HG03571 (cell line): ENCODE results near the gene SCFD2.

Experiments used
- ATAC-seq: cut with Tn5 transposase; IDR thresholded peaks from one replicate; pipeline ENCODE4 v1.9.1; 2021; ENCODE audit not compliant: unreplicated experiment

The SCFD2 gene

DNA sequence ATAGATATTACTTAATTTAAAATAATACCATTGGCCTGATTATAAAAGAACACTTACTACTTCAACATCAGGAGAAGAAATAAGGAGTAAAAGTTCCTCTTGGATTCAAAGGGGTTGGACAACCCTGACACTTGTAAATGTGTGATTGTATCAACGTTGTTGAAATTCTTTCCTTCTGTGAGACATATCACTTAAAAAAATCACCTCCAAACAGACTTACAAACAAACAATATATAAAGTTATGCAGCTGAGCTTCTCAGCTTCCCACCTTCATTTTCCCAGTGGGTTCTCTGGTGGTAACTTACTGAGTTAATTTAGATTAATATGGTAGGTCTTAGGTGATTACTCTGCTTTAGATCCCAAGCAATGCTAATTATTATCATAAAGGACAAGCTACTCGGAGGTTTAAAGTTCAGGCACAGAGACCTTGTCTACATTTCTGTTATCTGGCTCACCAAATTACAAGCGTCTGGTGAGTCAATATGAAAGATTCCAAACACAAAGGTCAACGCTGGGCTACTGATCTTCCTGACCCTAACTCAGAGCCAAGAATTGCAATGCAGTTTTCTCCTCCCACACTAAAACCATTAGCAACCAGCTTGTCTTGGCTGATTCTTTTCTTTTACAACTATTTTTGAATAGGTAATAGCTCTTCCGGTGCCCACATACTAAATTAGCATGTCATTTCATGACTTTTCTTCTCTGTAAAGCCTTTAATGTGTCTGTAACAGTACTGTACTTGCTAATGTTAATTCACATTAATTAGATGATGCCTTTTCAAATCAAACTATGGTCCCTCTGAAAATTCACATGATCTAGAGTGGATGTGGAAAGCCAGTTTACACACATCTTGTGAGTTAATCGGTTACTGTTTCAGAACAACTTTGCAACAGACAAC is 346.1 kb downstream of the SCFD2 start:
- no peak for ATAC-seq

- ATAC-seq: no peak
These were observed 347.4 kb downstream of the SCFD2 start for GRCh38 chr4:53018471-53018870.

- ATAC-seq: no peak
These were observed 349.6 kb downstream of the SCFD2 start for GRCh38 chr4:53016099-53016820.

GRCh38 chr4:53015681-53016080 is 350.2 kb downstream of the SCFD2 start:
- no peak for ATAC-seq

DNA sequence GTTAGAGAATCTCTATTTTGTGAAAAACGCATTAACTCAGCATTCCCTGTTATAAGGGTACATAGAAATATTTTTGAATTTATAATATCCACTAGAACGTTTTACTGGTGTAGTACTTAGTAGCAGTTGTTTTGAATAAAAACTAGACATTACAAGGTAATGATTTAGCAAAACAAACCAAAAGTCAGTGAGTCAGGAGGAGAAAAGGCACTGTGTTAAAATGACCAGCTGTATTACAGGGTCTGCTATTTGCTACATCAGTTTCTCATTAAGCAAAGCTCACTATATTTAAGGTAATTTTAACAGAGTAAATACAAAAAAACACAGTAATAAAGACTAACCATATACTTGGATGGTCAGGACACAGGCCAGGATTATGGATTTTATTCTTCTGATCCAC is 351.0 kb downstream of the SCFD2 start:
- ATAC-seq: no peak

DNA sequence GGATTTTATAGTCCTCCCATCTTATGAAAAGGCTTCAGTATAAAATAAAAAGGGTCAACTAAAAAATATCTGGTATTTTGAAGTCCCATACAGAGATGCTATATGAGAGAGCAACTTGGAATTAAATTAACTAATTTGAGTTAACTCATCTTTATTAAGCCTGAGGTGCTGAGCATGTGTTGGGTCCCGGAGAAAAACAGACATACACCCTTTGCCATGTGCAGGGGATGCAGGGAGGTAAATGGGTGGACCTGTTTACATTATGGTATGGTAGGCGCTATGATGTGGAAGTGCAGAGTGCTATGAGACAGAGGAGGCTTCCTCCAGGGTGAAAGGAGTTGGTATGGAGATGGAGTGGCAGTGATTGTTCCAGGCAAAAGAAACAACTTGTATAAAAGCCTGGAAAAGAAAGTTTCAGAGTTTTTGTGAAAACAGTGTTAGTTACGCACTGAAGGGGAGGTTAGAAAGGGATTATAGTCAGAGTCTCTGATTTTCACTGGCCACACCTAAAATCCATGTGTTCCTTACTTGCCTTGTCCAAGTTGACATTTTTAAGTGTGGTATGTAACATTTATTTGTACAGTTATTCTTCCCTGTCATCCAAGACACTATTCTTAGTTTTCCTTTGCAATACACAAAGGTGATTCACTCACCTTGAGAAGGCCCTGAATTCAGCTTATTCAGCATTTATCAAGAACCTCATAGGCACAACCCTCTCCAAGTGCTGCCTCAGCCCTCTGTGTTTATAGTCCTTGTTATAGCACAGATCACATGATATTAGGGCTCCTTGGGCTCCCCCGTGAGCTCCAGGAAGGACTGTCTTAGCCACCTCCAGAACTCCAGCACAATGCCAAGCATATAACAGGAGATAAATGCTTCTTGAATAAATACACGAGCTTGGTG is 351.7 kb downstream of the SCFD2 start:
- ATAC-seq: no peak

GRCh38 chr4:53012738-53013137 is 353.1 kb downstream of the SCFD2 start:
- ATAC-seq: peak; percentile 66

- ATAC-seq: no peak
These were observed 354.5 kb downstream of the SCFD2 start for GRCh38 chr4:53011259-53011905.

- ATAC-seq: no peak
These were observed 355.5 kb downstream of the SCFD2 start for GRCh38 chr4:53010318-53010717.

GRCh38 chr4:53009824-53010223 is 356.0 kb downstream of the SCFD2 start:
- ATAC-seq: no peak

- ATAC-seq: no peak
These were observed 358.8 kb downstream of the SCFD2 start for GRCh38 chr4:53007024-53007423.

- no peak for ATAC-seq
These were observed 360.1 kb downstream of the SCFD2 start for GRCh38 chr4:53005808-53006207.

- ATAC-seq: no peak
These were observed 360.7 kb downstream of the SCFD2 start for GRCh38 chr4:53005149-53005546.

GRCh38 chr4:53004497-53005148 is 361.2 kb downstream of the SCFD2 start:
- ATAC-seq: no peak

GRCh38 chr4:53003959-53004358 is 361.9 kb downstream of the SCFD2 start:
- ATAC-seq: no peak

DNA sequence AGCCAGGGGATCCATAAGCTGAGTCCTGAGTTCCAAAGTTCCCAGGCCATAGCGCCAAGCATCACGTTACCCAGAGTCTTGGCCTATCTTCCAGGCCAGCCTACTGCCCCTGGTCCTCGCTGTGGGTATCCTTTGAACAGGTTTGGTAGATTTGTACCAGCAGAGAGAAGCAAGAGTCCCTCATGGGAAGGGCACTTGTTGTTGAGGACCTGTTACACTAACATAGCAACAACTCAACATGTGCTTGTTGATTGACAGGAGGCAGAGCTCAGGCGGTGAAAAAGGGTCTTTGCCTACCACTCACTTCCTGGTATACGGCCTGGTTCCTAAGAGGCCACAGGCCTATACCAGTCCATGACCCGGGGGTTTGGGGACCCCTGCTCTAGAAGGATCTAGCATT is 365.3 kb downstream of the SCFD2 start:
- no peak for ATAC-seq

DNA sequence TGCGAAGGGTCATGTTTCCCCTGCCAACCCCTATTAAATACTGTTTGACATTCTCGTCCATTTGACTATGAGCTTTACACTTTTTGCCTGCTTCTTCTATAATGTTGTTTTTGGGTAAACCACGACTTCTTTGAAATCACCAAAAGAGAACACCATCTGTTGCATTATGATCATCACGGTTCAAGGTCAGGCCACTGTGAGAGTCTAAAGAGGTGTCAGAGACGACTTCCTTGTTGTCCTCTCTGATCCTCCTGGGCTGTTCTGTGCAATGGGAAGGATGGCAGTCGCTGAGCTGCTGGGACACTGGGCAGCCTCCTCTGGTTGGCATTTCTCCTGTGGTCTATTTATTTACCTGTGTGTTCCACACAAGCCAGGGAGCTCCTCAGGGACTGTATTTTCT is 366.2 kb downstream of the SCFD2 start:
- ATAC-seq: no peak

DNA sequence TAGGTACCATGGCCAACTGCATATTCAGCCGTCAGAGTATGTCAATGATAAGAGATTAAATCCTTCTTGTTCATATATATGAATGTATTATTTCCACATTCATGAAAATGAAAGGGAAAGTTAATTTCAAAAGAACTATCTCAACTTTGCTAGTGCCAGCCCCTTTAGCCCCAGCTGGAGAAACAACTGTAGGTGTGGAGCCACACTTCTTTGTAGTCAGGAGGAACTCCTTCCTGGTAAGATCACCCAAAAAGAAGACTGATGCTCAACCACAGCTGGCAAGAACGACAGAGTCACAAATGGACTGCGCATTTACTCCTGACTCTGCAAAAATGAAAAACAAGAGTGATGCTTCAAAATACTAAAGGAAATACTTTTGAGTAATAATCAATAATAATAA is 367.4 kb downstream of the SCFD2 start:
- no peak for ATAC-seq

GRCh38 chr4:52997132-52997416 is 368.8 kb downstream of the SCFD2 start:
- no peak for ATAC-seq
